ENCODE results near the gene ABI3BP.

Gene ABI3BP

DNA sequence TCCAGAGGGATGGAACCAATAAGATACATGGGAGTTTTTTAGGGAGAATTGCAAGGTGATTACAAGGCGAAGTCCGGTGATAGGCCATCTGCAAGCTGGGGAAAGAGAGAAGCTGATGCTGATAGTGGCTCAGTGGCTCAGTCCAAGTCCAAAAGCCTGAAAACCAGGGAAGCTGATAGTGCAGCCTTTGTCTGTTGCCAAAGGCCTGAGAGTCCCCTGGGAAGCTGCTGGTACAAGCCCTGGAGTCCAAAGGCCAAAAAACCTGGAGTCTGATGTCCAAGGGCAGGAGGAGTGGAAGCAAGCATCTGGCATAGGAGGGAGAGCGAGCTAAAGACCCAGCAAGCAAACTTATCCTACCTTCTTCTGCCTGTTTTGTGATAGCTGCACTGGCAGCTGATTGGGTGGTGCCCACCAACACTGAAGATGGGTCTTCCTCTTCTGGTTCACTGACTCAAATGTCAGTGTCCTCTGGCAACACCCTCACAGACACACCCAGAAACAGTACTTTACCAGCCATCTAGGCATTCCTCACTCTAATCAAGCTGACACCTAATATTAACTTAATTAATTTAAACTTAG is 267.2 kb downstream of the ABI3BP start:
- Histone ChIP-seq H3K9me3 (no peaks in the 10 kb centered on the region), H3K4me1 (ENCODE audit: control insufficient read depth in 1 of 2, insufficient read depth in 1 of 2, low read depth in 1 of 2, low read length in 1 of 2) (no peaks in the 10 kb centered on the region), H3K27ac (no peak overlapping the region), H3K36me3 (peaks cover 66% of the 10 kb centered on the region), H3K27me3 (no peaks in the 10 kb centered on the region), H3K4me3 (ENCODE audit: low read depth in 1 of 2, low read length in 1 of 2) (no peak overlapping the region)
- TF ChIP-seq, protein P1, sequence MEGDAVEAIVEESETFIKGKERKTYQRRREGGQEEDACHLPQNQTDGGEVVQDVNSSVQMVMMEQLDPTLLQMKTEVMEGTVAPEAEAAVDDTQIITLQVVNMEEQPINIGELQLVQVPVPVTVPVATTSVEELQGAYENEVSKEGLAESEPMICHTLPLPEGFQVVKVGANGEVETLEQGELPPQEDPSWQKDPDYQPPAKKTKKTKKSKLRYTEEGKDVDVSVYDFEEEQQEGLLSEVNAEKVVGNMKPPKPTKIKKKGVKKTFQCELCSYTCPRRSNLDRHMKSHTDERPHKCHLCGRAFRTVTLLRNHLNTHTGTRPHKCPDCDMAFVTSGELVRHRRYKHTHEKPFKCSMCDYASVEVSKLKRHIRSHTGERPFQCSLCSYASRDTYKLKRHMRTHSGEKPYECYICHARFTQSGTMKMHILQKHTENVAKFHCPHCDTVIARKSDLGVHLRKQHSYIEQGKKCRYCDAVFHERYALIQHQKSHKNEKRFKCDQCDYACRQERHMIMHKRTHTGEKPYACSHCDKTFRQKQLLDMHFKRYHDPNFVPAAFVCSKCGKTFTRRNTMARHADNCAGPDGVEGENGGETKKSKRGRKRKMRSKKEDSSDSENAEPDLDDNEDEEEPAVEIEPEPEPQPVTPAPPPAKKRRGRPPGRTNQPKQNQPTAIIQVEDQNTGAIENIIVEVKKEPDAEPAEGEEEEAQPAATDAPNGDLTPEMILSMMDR (IDR thresholded peaks at IDR 0.05): no peak

DNA sequence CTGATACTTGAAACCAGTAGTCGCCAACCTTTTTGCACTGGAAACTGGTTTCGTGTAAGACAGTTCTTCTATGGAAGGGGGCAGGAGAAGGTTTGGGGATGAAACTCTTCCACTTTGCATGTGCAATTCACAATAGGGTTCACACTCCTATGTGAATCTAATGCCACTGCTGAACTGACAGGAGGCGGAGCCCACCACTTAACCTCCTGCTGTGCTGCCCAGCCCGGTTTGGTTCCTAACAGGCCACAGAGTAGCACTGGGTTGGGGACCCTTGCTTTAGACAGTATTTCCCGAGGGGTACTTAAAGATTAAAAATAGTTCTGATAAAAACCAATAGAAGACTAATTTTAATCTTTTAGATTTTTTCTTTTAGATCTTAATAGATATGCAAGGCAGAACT is 272.8 kb downstream of the ABI3BP start:
- H3K27me3 ChIP-seq: no peaks in the 10 kb centered on the region
- no peak overlapping the region for H3K4me3 ChIP-seq (ENCODE audit: low read depth in 1 of 2, low read length in 1 of 2)
- H3K27ac ChIP-seq: no peak overlapping the region
- no peaks in the 10 kb centered on the region for H3K9me3 ChIP-seq
- TF ChIP-seq, protein P1 (IDR thresholded peaks at IDR 0.05): no peak
- H3K36me3 ChIP-seq: peaks cover 44% of the 10 kb centered on the region
- H3K4me1 ChIP-seq (ENCODE audit: control insufficient read depth in 1 of 2, insufficient read depth in 1 of 2, low read depth in 1 of 2, low read length in 1 of 2): peaks cover 0 to 5% of the 10 kb centered on the region in 2 experiments

DNA sequence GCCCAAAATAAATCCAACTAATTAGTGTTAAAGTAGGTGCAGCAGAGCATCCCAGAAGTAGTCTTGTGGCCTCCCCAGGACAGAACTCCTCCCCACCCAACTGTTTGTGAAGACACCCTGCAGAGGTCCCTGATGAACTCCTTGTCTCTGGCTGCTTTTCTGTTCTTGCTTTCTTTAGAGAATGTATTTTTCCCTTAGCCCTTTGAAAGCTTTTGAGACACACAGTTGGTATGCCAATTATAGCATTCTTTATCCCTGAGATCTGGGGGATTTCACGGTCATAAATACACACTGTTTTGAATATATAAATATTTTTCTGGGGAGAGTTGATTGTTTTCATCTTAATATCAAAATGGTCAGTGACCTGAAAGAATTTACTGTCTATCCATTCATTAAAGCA is 274.1 kb downstream of the ABI3BP start:
- Histone ChIP-seq H3K4me1 (ENCODE audit: control insufficient read depth in 1 of 2, insufficient read depth in 1 of 2, low read depth in 1 of 2, low read length in 1 of 2) (peaks cover 0 to 5% of the 10 kb centered on the region in 2 experiments), H3K4me3 (ENCODE audit: low read depth in 1 of 2, low read length in 1 of 2) (no peak overlapping the region), H3K27me3 (no peaks in the 10 kb centered on the region), H3K36me3 (peaks cover 45% of the 10 kb centered on the region), H3K27ac (no peak overlapping the region), H3K9me3 (no peaks in the 10 kb centered on the region)
- TF ChIP-seq, protein P1 (IDR thresholded peaks at IDR 0.05): no peak

DNA sequence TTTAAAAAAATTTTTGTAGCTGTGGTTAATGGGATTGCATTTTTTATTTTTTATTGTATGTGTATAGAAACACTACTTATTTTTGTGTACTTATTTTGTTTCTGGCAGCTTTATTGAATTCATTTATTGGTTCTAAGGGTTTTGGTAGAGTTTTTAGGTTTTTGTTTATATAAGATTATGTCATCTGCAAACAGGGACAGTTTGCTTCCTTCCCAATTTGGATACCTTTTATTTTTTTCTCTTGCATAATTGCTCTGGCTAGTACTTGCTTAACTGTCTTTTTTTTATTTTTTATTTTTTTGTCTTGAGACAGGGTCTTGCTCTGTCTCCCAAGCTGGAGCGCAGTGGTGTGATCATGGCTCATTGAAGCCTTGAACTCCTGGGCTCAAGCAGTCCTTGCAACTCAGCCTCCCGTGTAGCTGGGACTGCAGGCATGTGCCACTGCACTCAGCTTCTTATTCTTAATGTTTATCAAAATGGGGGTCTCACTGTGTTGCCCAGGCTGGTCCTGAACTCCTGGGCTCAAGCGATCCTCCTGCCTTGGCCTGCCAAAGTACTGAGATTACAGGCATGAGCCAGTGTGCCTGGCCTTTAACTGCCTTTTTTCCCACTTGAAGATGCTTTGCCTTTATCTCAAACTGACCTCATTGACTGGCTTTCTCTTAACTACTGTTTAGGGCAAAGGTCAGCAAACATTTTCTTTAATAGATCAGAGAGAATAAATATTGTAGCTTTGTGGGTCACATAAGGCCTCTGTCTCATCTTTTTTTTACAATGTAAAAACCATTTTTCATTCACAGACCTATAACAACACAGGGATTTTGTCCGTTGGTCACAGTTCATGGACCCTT is 275.4 kb downstream of the ABI3BP start:
- H3K9me3 ChIP-seq: no peaks in the 10 kb centered on the region
- TF ChIP-seq, protein P1 (IDR thresholded peaks at IDR 0.05): no peak
- H3K4me3 ChIP-seq (ENCODE audit: low read depth in 1 of 2, low read length in 1 of 2): no peak overlapping the region
- H3K36me3 ChIP-seq: peaks cover 48% of the 10 kb centered on the region
- H3K27ac ChIP-seq: no peak overlapping the region
- no peaks in the 10 kb centered on the region for H3K27me3 ChIP-seq
- H3K4me1 ChIP-seq (ENCODE audit: control insufficient read depth in 1 of 2, insufficient read depth in 1 of 2, low read depth in 1 of 2, low read length in 1 of 2): peaks cover 0 to 5% of the 10 kb centered on the region in 2 experiments

DNA sequence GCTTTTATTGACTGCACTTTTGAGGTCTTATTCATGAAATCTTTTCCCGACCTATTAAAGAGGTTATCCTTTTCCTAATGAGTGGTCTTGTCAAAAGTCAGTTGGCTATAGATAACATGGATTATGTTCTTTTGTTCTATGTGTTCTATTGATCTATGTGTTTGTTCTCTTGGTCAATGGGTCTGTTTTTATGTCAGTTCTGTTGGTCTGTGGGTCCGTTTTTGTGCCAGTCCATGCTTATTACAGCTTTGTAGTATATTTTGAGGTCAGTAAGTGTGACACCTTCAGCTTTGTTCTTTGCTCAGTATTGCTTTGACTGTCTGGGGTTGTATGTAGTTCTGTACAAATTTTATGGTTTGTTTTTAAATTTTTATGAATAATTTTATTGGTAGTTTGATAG is 276.2 kb downstream of the ABI3BP start:
- Histone ChIP-seq H3K27me3 (no peaks in the 10 kb centered on the region), H3K4me1 (ENCODE audit: control insufficient read depth in 1 of 2, insufficient read depth in 1 of 2, low read depth in 1 of 2, low read length in 1 of 2) (peaks cover 0 to 5% of the 10 kb centered on the region in 2 experiments), H3K36me3 (peaks cover 46% of the 10 kb centered on the region), H3K9me3 (no peaks in the 10 kb centered on the region), H3K4me3 (ENCODE audit: low read depth in 1 of 2, low read length in 1 of 2) (no peak overlapping the region), H3K27ac (no peak overlapping the region)
- TF ChIP-seq, protein P1 (IDR thresholded peaks at IDR 0.05): no peak

Data from neutrophil (primary cell).